Fibroblast of mammary gland (primary cell): ENCODE data around the gene CD84.

ENCODE experiments used
- DNase-seq: peaks from one replicate; pipeline ENCODE4 v3.0.0-alpha.2; 2010; ENCODE audit warnings: low read depth
- H3K4me3 ChIP-seq: 2 replicates; pipeline ENCODE4 v1.5.1; 2011; ENCODE audit warnings: low read depth, mild to moderate bottlenecking, low read length, moderate library complexity; ENCODE audit not compliant: control insufficient read depth
- CTCF ChIP-seq: conservative IDR thresholded peaks from 2 replicates; pipeline ENCODE4 v1.5.1; 2011; ENCODE audit warnings: low read depth, low read length, inconsistent platforms; ENCODE audit not compliant: control insufficient read depth, insufficient read depth

CD84 gene

GRCh38 chr1:160491981-160492380, 87.3 kb downstream of the CD84 start:
- no peak for TF ChIP-seq CTCF
- H3K4me3 ChIP-seq = no peak overlapping the region
- DNase-seq = no peak
